GM21576 (cell line): Measurements from ENCODE around the gene COL13A1.

Source experiments
- ATAC-seq: cut with Tn5 transposase; IDR thresholded peaks from one replicate; pipeline ENCODE4 v1.9.1; 2021; ENCODE audit warnings: mild to moderate bottlenecking, moderate library complexity; ENCODE audit not compliant: unreplicated experiment

COL13A1 gene

GRCh38 chr10:69883310-69884023 is 81.8 kb downstream of the COL13A1 start:
- no peak for ATAC-seq

GRCh38 chr10:69884024-69884367 is 82.3 kb downstream of the COL13A1 start:
- ATAC-seq, result no peak

GRCh38 chr10:69884686-69885085 is 83.0 kb downstream of the COL13A1 start:
- ATAC-seq, result no peak

- ATAC-seq, result no peak
Measured at GRCh38 chr10:69885379-69886013, 83.8 kb downstream of the COL13A1 start.

GRCh38 chr10:69888882-69889584 is 87.3 kb downstream of the COL13A1 start:
- no peak for ATAC-seq

GRCh38 chr10:69890065-69890847 is 88.5 kb downstream of the COL13A1 start:
- no peak for ATAC-seq

- no peak for ATAC-seq
Measured at GRCh38 chr10:69891057-69891617, 89.4 kb downstream of the COL13A1 start.

- no peak for ATAC-seq
Measured at GRCh38 chr10:69892406-69892805, 90.7 kb downstream of the COL13A1 start.

- ATAC-seq, result no peak
Measured at GRCh38 chr10:69892816-69893215, 91.1 kb downstream of the COL13A1 start.

GRCh38 chr10:69893271-69893900 is 91.7 kb downstream of the COL13A1 start:
- ATAC-seq, result no peak

- no peak for ATAC-seq
Measured at GRCh38 chr10:69894156-69894555, 92.5 kb downstream of the COL13A1 start.

- no peak for ATAC-seq
Measured at GRCh38 chr10:69895759-69896158, 94.1 kb downstream of the COL13A1 start.

- no peak for ATAC-seq
Measured at GRCh38 chr10:69896606-69897231, 95.0 kb downstream of the COL13A1 start.

GRCh38 chr10:69897432-69897831 is 95.7 kb downstream of the COL13A1 start:
- ATAC-seq, result no peak

GRCh38 chr10:69897999-69898398 is 96.3 kb downstream of the COL13A1 start:
- ATAC-seq, result no peak

GRCh38 chr10:69898524-69898923 is 96.8 kb downstream of the COL13A1 start:
- ATAC-seq, result no peak

GRCh38 chr10:69898941-69899340 is 97.2 kb downstream of the COL13A1 start:
- no peak for ATAC-seq

- ATAC-seq, result no peak
Measured at GRCh38 chr10:69899727-69900595, 98.3 kb downstream of the COL13A1 start.

- no peak for ATAC-seq
Measured at GRCh38 chr10:69901022-69901421, 99.3 kb downstream of the COL13A1 start.
